A673 (cell line): ENCODE results near the gene TM6SF1. TPM values are rescaled to one million over a fixed set of nuclear protein-coding genes. Genes with fewer than 3 reads are reported as not detected.
"Not testable (repeated sequence)": the region's sequence is repeated elsewhere in the genome, so short reads cannot be mapped to it uniquely, and the experiment has no call there.

Experiments used
- BruUV-seq: library from RNA; stranded (reverse); fragments of 400-500 nt; replicated peaks from 2 replicates; lab custom pipeline; 2021; lab: Mats Ljungman, UMichigan
- CTCF ChIA-PET: fragments of 300-600 bp; sonication (Branson Sonifier 250); formaldehyde crosslinking; loops from one replicate; lab custom pipeline; 2022; ENCODE audit warnings: antibody characterized with exemption; lab: Charles Lee
- POLR2A ChIA-PET: fragments of 300-600 bp; sonication (Branson Sonifier 250); formaldehyde crosslinking; loops from one replicate; lab custom pipeline; 2022; ENCODE audit warnings: antibody characterized with exemption; ENCODE audit not compliant: low non-redundant PET; lab: Charles Lee
- DNase-seq: peaks from one replicate; pipeline ENCODE4 v3.0.0-alpha.2; 2015; ENCODE audit warnings: low spot score
- H3K27ac ChIP-seq: fragments of 200-600 bp; sonication (generic); 2 replicates; pipeline ENCODE4 v1.5.1; 2016; ENCODE audit warnings: mixed run types, low read depth, mild to moderate bottlenecking, mixed read lengths, antibody characterized with exemption, low read length; ENCODE audit not compliant: poor library complexity, severe bottlenecking
- H3K27me3 ChIP-seq: fragments of 200-600 bp; sonication (generic); replicated peaks from 2 replicates; pipeline ENCODE4 v1.6.1; 2017; ENCODE audit warnings: mixed run types, low read depth, mild to moderate bottlenecking, mixed read lengths, antibody characterized with exemption, low read length; ENCODE audit not compliant: insufficient read depth, poor library complexity
- H3K36me3 ChIP-seq: fragments of 200-600 bp; sonication (generic); 2 replicates; pipeline ENCODE4 v1.6.1; 2016; ENCODE audit warnings: mixed run types, mild to moderate bottlenecking, mixed read lengths, antibody characterized with exemption, low read length; ENCODE audit not compliant: insufficient read depth, poor library complexity, severe bottlenecking
- H3K4me1 ChIP-seq: fragments of 200-600 bp; sonication (generic); 2 replicates; pipeline ENCODE4 v1.6.1; 2017; ENCODE audit warnings: mixed run types, mild to moderate bottlenecking, mixed read lengths, antibody characterized with exemption, low read length; ENCODE audit not compliant: insufficient read depth, poor library complexity, severe bottlenecking
- H3K4me3 ChIP-seq: fragments of 200-600 bp; sonication (generic); 2 replicates; pipeline ENCODE4 v1.5.1; 2016; ENCODE audit warnings: low read depth, mixed run types, mild to moderate bottlenecking, mixed read lengths, low read length; ENCODE audit not compliant: poor library complexity, severe bottlenecking
- H3K9me3 ChIP-seq: fragments of 200-600 bp; sonication (generic); 2 replicates; pipeline ENCODE4 v1.6.1; 2016; ENCODE audit warnings: mixed run types, low read depth, mild to moderate bottlenecking, mixed read lengths, antibody characterized with exemption, low read length; ENCODE audit not compliant: poor library complexity, severe bottlenecking
- CTCF ChIP-seq: fragments of 300-800, 200-600 bp; sonication (generic); conservative IDR thresholded peaks from 2 replicates; pipeline ENCODE4 v1.5.1; 2017; ENCODE audit warnings: low read depth, mild to moderate bottlenecking, antibody characterized with exemption, low read length, moderate library complexity, mixed read lengths
- EZH2 ChIP-seq: fragments of 200-600 bp; sonication (generic); IDR thresholded peaks from 2 replicates; pipeline ENCODE4 v1.6.1; 2017; ENCODE audit warnings: borderline replicate concordance, low read depth, mild to moderate bottlenecking, mixed read lengths, antibody characterized with exemption, low read length; ENCODE audit not compliant: poor library complexity, severe bottlenecking
- intact Hi-C: fragments of 100-400 bp; cut with micrococcal nuclease; formaldehyde crosslinking; loops from one replicate; pipeline ENCODE4 v1.10.0; 2022; ENCODE audit not compliant: unreplicated experiment
- total RNA-seq: library from RNA; stranded (reverse); gene quantifications from 2 replicates; pipeline ENCODE4 v1.2.3, GENCODE V29; 2021

The TM6SF1 gene
- total RNA-seq, 1 experiment from 2014 or later = 1.8 TPM

- DNase-seq = no peak
- ChIA-PET CTCF (no interaction called here), POLR2A (no interaction called here)
- Histone ChIP-seq H3K27me3 (no peaks in the 10 kb centered on the region), H3K4me3 (no peak overlapping the region), H3K27ac (no peak overlapping the region), H3K9me3 (peaks cover 23% of the 10 kb centered on the region), H3K4me1 (no peaks in the 10 kb centered on the region), H3K36me3 (no peaks in the 10 kb centered on the region)
- no TSS peak for BruUV-seq
- intact Hi-C loops = no loop called here
- TF ChIP-seq CTCF (no peak), EZH2 (no peak)
These were observed 58.8 kb downstream of the TM6SF1 start for GRCh38 chr15:83166218-83166617.

GRCh38 chr15:83166830-83167229 is 59.4 kb downstream of the TM6SF1 start:
- no peaks in the 10 kb centered on the region for H3K36me3 ChIP-seq
- POLR2A ChIA-PET = no interaction called here
- intact Hi-C loops = no loop called here
- no peak for DNase-seq
- H3K4me1 ChIP-seq = no peaks in the 10 kb centered on the region
- H3K27ac ChIP-seq = no peak overlapping the region
- H3K4me3 ChIP-seq = no peak overlapping the region
- H3K27me3 ChIP-seq = no peaks in the 10 kb centered on the region
- CTCF ChIA-PET = no interaction called here
- H3K9me3 ChIP-seq = peaks cover 23% of the 10 kb centered on the region
- BruUV-seq = no TSS peak
- TF ChIP-seq CTCF (no peak), EZH2 (no peak)

GRCh38 chr15:83169576-83169975 is 62.1 kb downstream of the TM6SF1 start:
- H3K4me3 ChIP-seq, BruUV-seq, H3K27me3 ChIP-seq, DNase-seq, POLR2A ChIA-PET, H3K27ac ChIP-seq, CTCF ChIA-PET, H3K4me1 ChIP-seq, H3K36me3 ChIP-seq, intact Hi-C loops: not testable (repeated sequence)
- H3K9me3 ChIP-seq = peaks cover 23% of the 10 kb centered on the region

- ChIA-PET POLR2A (no interaction called here), CTCF (no interaction called here)
- Histone ChIP-seq H3K4me1 (no peaks in the 10 kb centered on the region), H3K27me3 (no peaks in the 10 kb centered on the region), H3K4me3 (no peak overlapping the region), H3K36me3 (no peaks in the 10 kb centered on the region), H3K9me3 (peaks cover 23% of the 10 kb centered on the region), H3K27ac (no peak overlapping the region)
- TF ChIP-seq EZH2 (no peak), CTCF (no peak)
- intact Hi-C loops = no loop called here
- no TSS peak for BruUV-seq
- DNase-seq = no peak
These were observed 63.2 kb downstream of the TM6SF1 start for GRCh38 chr15:83170474-83171165.
